ENCODE data around the gene PROZ. TPM values are rescaled to one million over a fixed set of nuclear protein-coding genes. Genes with fewer than 3 reads are reported as not detected.
"Not testable (repeated sequence)": the region's sequence is repeated elsewhere in the genome, so short reads cannot be mapped to it uniquely, and the experiment has no call there.

The PROZ gene
- total RNA-seq, 1 experiment from 2014 or later: not detected

- no peak for DNase-seq (ENCODE audit: low spot score)
Observed at GRCh38 chr13:113157206-113157928, 1.1 kb upstream of the PROZ start.

- DNase-seq (ENCODE audit: low spot score): no peak
Observed at GRCh38 chr13:113158946-113159345, 498 bp downstream of the PROZ start.

GRCh38 chr13:113159701-113160100, 1.3 kb downstream of the PROZ start:
- DNase-seq (ENCODE audit: low spot score): no peak

- no peak for DNase-seq (ENCODE audit: low spot score)
Observed at GRCh38 chr13:113160983-113161382, 2.5 kb downstream of the PROZ start.

- no peak for DNase-seq (ENCODE audit: low spot score)
Observed at GRCh38 chr13:113161433-113161832, 3.0 kb downstream of the PROZ start.

- not testable (repeated sequence) for DNase-seq (ENCODE audit: low spot score)
Observed at GRCh38 chr13:113161975-113162374, 3.5 kb downstream of the PROZ start.

- no peak for DNase-seq (ENCODE audit: low spot score)
Observed at GRCh38 chr13:113162783-113163685, 4.6 kb downstream of the PROZ start.

- DNase-seq (ENCODE audit: low spot score): no peak
Observed at GRCh38 chr13:113164492-113164891, 6.0 kb downstream of the PROZ start.

GRCh38 chr13:113166266-113166665, 7.8 kb downstream of the PROZ start:
- no peak for DNase-seq (ENCODE audit: low spot score)

GRCh38 chr13:113166681-113167080, 8.2 kb downstream of the PROZ start:
- no peak for DNase-seq (ENCODE audit: low spot score)

- no peak for DNase-seq (ENCODE audit: low spot score)
Observed at GRCh38 chr13:113167155-113167554, 8.7 kb downstream of the PROZ start.

GRCh38 chr13:113167575-113167974, 9.1 kb downstream of the PROZ start:
- no peak for DNase-seq (ENCODE audit: low spot score)

- DNase-seq (ENCODE audit: low spot score): no peak
Observed at GRCh38 chr13:113168211-113168610, 9.8 kb downstream of the PROZ start.

- DNase-seq (ENCODE audit: low spot score): no peak
Observed at GRCh38 chr13:113169277-113170272, 11.1 kb downstream of the PROZ start.

GRCh38 chr13:113170511-113170910, 12.1 kb downstream of the PROZ start:
- DNase-seq (ENCODE audit: low spot score): no peak

- DNase-seq (ENCODE audit: low spot score): no peak
Observed at GRCh38 chr13:113171250-113172125, 13.0 kb downstream of the PROZ start.

GRCh38 chr13:113172419-113172926, 14.0 kb downstream of the PROZ start:
- DNase-seq (ENCODE audit: low spot score): no peak

GRCh38 chr13:113176280-113176679, 17.8 kb downstream of the PROZ start:
- DNase-seq (ENCODE audit: low spot score): no peak

GRCh38 chr13:113176822-113177221, 18.4 kb downstream of the PROZ start:
- no peak for DNase-seq (ENCODE audit: low spot score)

All from H4 (cell line).